GM10266 (cell line): Measurements from ENCODE around the gene FAM241B.

Source experiments
- DNase-seq: peaks from one replicate; pipeline ENCODE4 v3.0.0; 2012; ENCODE audit errors: extremely low spot score
- TF ChIP-seq, protein P1 (sequence below): IDR thresholded peaks from 2 replicates; pipeline ENCODE4 v1.5.1; 2012; ENCODE audit warnings: mild to moderate bottlenecking, low read depth; ENCODE audit not compliant: control insufficient read depth, insufficient read depth; ENCODE audit errors: missing control alignments

FAM241B gene

DNA sequence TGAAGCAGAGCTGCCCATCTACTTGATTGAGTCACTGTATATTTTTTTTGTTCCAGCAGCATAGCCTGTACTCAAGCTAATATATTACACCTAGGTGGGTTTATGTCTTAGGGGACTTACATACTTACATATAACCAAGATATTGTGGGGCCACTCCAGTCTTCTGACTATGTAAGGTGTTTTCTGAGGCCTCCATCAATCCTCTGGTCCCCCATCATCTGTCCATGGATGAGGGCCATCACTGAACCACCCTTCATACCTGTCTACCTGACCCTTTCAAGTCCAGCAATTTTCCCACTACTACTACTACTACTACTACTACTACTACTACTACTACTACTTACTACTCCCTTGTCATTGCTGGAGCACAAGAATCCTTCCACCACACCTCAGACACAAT is 3.2 kb upstream of the FAM241B start:
- DNase-seq, result no peak

DNA sequence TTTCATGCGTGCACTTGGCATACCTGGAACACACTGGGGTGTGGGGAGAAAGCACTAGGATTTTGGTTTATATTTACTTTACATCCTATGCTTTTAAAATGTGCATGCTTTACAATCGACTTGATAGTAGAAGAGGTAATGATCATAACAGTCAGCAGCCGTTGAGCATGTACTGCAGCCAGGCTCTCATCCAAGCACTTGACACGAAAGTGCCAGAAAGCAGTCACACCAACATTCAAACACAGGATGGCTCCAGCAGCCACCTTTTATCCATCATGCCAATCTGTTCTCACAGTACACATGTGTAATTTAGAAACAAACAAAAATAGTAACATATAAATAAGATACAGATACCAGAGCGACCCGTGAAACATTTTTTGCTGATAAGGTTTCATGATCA is 1.2 kb upstream of the FAM241B start:
- TF ChIP-seq, protein P1, sequence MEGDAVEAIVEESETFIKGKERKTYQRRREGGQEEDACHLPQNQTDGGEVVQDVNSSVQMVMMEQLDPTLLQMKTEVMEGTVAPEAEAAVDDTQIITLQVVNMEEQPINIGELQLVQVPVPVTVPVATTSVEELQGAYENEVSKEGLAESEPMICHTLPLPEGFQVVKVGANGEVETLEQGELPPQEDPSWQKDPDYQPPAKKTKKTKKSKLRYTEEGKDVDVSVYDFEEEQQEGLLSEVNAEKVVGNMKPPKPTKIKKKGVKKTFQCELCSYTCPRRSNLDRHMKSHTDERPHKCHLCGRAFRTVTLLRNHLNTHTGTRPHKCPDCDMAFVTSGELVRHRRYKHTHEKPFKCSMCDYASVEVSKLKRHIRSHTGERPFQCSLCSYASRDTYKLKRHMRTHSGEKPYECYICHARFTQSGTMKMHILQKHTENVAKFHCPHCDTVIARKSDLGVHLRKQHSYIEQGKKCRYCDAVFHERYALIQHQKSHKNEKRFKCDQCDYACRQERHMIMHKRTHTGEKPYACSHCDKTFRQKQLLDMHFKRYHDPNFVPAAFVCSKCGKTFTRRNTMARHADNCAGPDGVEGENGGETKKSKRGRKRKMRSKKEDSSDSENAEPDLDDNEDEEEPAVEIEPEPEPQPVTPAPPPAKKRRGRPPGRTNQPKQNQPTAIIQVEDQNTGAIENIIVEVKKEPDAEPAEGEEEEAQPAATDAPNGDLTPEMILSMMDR, result no peak
- DNase-seq, result no peak

More for the DNA sequence above, 3.2 kb upstream of the FAM241B start:
- TF ChIP-seq, protein P1, result no peak

DNA sequence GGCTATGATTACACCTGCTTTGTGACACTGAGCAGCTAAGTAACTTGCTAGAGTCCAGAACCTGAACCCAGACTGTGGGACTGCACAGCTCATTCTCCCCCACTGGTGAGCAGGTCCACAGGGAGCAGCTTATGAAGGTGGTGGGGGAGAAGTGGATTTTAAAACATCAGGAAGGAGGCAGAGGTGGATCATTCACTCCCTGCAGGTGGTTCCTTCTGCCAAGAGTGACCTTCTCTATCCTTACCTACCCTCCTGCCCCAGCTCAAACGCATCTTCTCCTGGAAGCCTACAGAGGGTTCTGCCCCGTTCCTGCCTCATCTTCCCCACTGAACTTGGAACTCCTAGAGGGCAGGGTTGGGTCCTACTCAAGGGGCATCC is 539 bp upstream of the FAM241B start:
- DNase-seq, result no peak
- TF ChIP-seq, protein P1, result no peak

DNA sequence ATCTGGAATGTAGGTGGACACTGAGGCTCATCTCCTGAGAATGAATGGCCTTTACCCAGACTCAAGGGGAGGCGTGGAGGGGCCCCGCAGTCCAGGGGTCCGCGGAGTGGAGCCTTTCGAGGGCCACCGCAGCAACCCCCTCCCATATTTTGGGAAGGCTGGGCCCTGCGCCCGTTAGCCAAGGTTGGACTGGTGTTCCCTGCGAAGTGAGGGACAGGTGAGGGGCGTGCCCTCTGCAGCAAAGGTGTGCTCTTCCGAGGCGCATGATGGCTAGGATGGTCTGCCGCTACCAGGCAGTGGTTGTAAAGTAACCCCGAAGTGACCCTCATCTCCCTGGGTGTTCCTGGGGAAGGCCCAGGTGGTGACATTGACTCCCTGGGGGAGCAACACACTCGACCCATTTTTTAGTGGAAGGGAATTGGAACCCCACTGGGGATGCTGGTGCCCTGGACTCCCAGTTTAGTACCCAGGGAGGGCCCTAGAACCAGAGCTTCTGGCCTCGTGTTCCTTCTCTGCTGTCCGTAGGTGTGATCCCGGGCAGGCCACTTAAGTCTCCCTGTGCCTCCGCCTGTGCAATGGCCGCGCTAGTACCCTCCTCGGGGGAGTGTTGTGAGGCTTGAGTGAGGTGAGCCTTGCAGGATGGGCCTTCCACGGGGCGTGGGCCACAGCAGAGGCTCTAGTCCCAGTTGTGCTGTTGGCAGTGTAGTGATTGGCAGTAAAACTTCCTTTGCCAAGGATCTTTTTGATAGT is 779 bp downstream of the FAM241B start:
- TF ChIP-seq, protein P1, result no peak

DNA sequence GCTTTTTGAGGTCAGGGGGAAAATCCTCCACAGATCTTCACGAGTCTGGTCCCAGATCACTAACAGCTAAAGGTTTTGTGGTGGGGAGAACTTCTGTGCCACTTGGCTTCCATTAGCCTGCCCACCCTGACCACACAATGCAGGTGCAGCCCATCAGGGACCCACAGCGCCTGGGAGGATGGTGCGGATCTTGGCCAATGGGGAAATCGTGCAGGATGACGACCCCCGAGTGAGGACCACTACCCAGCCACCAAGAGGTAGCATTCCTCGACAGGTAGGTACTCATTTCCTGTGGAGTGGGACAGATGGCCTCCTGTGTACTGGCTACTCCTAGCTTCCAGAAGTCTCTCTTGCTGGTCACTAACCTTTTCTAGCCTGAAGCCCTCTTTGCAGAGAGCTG is 1.5 kb downstream of the FAM241B start:
- no peak for DNase-seq
- TF ChIP-seq, protein P1, result no peak

More for the DNA sequence above, 779 bp downstream of the FAM241B start:
- DNase-seq, result no peak

DNA sequence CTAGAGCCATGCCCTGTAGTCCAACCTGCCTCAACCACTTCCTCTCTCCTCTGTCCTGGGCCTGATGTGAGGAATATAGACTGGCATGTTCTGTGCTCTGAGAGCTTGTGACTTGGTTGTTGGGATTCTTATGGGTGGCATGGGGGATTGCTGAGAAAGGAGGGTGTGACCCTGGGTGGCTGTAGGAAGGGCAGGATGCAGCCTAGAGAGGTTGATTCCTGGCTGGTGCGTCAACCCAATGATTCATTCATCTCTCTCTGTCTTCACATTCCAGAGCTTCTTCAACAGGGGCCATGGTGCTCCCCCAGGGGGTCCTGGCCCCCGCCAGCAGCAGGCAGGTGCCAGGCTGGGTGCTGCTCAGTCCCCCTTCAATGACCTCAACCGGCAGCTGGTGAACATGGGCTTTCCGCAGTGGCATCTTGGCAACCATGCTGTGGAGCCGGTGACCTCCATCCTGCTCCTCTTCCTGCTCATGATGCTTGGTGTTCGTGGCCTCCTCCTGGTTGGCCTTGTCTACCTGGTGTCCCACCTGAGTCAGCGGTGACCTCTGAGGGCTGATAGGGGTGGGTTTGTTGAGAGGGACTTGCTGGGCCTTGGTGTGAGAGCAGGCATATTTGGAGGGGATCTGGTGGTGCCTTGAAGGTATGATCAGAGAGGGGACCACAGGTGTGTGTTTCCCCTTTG is 2.6 kb downstream of the FAM241B start:
- DNase-seq, result no peak
- TF ChIP-seq, protein P1, result no peak

DNA sequence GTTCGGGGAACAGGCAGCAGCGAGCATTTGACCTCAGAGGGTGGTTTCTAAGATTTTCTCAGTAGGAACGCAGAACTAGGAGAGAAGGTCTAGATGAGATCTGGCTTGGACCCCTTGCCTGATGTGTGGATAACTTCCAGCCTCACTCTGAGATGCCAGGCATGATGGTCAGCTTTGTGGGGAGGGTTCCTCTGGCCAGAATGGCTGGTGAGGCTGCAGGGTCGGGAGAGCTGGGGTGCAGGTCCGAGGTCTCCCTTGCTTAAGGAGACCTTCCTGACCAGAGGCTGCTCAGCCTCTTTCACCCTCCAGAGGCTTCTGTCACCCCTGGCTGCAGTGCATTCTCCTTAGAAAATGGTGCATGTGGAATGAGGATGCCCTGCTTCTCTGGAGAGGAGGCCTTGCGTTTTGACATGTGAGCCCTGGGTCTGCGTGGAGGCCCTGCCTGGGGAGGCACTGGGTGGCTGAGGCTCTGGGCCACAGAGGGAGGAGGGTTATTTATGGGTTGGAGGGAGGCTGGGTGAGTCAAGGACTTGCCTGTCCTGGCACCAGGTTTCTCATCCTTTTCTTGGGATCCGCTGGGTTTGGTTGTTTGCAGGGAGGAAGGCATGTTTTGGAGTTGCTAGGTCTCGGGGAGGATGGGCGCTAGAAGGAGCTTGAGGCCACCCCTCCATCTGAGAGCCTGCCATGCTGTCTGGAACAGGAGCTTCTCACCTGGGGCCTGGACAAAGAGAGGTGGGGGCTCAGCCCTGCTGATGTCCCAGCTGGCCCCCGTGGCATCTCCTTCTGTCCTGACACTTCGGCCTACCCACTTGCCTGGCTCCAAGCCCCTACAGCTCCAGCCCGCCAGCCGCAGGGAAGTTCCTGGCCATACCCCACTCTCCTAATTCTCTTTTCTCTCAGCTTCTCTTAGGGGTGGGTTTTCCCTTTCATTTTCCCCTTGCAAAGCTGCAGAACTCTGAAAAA is 3.9 kb downstream of the FAM241B start:
- DNase-seq, result no peak
- TF ChIP-seq, protein P1, result no peak
